Effector CD8-positive, alpha-beta T cell (primary cell): ENCODE measurements around the gene ZSCAN32.

Source experiments
- DNase-seq: peaks from one replicate; lab custom pipeline; 2025; lab: John Stamatoyannopoulos, UW
- total RNA-seq, 4 experiments: gene quantifications; one replicate each; lab custom pipeline; 2026; lab: John Stamatoyannopoulos, UW

The ZSCAN32 gene
- total RNA-seq: 35.1 to 50.5 (median 39.4) reads per million in 4 experiments

GRCh38 chr16:3400779-3401688 is at the start of gene ZSCAN32, which contains the start of gene ZNF174:
Gene ZSCAN32, minus strand, starts transcription at chr16:3401004. Its CDS starts 3,447 bp downstream, at chr16:3397557.
Gene ZNF174, plus strand, starts transcription at chr16:3401215. Its CDS starts 790 bp downstream, at chr16:3402005.
- DNase-seq: peak; percentile 95

DNA sequence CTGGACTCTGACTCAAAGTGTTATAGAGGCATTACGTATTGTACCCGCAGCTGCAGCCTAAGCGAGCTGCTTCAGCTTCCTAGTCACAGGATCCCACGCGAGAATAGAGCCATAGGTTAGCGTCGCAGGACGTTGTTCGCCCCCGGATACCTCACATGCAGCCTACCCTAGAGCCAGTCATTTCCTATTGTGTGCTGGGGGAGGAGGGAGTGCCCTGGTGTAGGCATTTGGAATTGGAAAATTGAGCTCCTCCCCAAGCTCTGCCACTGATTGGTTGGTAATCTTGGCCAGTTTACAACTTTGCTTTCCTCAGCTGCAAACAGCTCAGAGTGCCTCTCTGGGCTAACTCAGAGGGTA is 43.2 kb upstream of the ZSCAN32 start:
- DNase-seq: no peak

GRCh38 chr16:3443108-3444031 is 42.6 kb upstream of the ZSCAN32 start, which contains the start of the genes NAA60 and ZNF597:
Gene NAA60, plus strand, starts transcription at chr16:3443680. Its CDS starts 32,548 bp downstream, at chr16:3476228.
Gene ZNF597, minus strand, starts transcription at chr16:3443504. Its CDS starts 351 bp downstream, at chr16:3443153.
- peak; percentile 71 for DNase-seq

DNA sequence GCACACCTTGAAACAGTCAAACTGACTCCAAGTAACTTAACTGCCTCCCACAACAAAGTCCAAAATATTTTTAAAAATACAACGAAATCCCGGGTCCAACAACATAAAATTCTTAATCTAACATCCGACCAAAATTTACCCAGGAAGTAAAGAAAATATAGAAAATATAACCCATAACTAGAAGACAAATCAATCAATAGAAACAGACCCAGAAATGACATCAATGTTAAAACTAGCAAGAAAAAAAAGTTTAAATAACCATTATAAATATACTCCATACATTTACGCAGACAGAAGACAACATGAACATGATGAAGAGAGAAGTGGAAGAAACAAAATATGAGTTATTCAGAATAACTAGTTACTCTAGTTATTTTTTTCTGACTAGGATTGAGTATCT is 38.8 kb upstream of the ZSCAN32 start:
- no peak for DNase-seq

DNA sequence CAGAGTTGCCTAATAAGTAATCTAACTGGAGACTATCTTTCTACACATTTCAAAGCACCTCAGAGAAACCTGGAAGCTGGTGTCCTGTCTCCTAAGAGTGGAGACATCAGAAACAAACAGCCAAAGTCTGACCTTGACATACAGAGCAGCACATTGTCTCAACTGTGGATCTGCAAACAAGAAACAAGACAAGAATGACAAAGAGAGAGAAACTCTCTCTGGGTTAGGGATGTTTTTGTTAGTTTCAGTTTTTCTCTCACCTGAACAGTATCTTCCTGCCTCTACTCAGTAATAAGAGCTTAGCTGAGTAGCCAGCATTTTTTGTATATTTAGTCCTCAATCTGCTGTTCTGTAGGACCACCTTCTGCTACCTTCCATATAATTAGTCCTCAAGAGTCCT is 33.6 kb upstream of the ZSCAN32 start:
- no peak for DNase-seq

DNA sequence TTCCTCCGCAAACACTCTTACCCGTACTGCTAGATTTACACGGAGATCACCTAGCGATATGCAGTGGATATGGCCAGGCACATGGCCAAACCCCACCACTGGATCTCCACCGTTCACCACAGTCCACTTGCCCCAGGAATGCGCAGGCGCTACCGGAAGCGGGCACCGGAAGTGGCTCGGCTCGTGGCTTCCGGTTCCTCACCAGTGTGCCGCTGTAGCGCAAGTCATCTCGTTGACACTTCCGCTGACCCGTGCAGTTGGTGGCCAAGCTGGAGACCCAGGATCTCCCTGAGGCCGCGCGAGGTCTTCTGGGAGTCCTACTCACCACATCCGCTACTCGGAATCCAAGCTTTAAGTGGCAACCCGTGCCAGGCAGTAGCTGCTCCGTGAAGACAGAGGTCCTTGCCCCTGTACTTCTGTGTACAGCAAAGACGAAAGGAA is 31.0 kb upstream of the ZSCAN32 start:
- DNase-seq: no peak

GRCh38 chr16:3413730-3414379 is 13.1 kb upstream of the ZSCAN32 start:
- no peak for DNase-seq

DNA sequence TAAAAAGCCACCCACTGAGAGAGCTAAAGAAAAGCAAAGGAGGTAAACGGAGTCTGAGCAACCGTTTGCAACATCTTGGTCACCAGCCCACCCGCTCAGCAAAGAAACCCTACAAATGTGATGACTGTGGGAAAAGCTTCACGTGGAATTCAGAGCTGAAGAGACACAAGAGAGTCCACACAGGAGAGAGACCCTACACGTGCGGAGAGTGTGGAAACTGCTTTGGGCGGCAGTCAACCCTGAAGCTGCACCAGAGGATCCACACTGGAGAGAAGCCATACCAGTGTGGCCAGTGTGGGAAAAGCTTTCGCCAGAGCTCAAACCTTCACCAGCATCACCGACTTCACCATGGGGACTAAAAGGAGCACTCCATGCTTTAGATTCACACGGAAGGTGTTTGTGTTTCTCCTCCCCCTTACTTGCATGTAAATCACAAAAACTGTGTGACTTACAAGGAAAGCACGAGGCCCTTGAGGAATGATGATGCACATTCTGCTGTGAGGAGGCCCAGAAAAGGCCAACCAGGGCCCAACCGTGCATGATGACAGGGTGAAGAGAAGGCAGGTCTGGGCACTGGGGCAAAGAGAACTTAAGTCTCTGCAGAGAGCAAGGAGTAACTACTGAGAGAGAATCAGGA is 7.9 kb upstream of the ZSCAN32 start:
- DNase-seq: no peak

DNA sequence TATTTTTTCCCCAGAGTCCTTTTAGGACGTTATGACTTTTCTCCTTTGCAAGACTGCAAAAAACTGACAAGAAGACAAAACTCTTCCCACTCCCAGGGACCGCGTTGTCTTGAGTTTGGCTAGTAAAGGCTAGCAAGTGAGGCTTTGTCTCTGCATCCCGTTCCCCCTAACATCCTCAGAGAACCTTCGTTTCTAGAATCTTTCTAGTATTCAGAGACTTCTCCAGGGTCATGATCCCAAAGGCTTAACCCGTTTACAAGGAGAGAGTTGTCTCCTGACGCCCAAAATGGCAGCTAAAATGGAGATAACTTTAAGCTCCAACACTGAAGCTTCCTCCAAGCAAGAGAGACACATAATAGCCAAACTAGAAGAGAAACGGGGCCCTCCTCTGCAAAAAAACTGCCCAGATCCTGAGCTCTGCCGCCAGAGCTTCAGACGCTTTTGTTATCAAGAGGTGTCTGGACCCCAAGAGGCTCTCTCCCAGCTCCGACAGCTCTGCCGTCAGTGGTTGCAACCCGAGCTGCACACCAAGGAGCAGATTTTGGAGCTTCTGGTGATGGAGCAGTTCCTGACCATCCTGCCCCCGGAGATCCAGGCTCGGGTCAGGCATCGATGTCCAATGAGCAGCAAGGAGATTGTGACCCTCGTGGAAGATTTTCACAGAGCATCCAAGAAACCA is 1.1 kb upstream of the ZSCAN32 start:
- no peak for DNase-seq

GRCh38 chr16:3400446-3400778 is 392 bp downstream of the ZSCAN32 start:
- no peak for DNase-seq

- DNase-seq: no peak
Observed at GRCh38 chr16:3389663-3390338, 11.0 kb downstream of the ZSCAN32 start.

- DNase-seq: no peak
Observed at GRCh38 chr16:3388325-3388724, 12.5 kb downstream of the ZSCAN32 start.

- no peak for DNase-seq
Observed at GRCh38 chr16:3383045-3383448, 17.8 kb downstream of the ZSCAN32 start.

- DNase-seq: no peak
Observed at GRCh38 chr16:3377917-3378316, 22.9 kb downstream of the ZSCAN32 start.

GRCh38 chr16:3375680-3376079 is 25.1 kb downstream of the ZSCAN32 start:
- no peak for DNase-seq

- no peak for DNase-seq
Observed at GRCh38 chr16:3369073-3369472, 31.7 kb downstream of the ZSCAN32 start.

- peak; percentile 77 for DNase-seq
Observed at GRCh38 chr16:3364774-3365427, 35.9 kb downstream of the ZSCAN32 start.

DNA sequence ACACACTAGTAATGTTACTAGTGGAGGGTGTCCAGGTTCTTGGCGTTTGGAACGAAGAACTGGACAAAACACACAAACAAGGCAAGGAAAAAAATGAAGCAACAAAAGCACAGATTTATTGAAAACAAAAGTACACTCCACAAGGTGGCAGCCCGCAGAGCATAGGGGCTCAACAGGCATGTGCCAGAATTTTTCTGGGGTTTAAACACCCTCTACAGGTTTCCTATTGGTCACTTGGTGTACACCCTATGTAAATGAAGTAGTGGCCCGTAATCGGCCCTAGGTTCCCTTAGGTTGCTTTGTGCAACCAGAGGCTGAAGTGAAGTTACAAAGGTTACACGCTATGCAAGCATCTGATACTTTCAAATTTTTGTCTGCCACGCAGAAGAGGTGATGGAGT is 37.0 kb downstream of the ZSCAN32 start:
- no peak for DNase-seq

DNA sequence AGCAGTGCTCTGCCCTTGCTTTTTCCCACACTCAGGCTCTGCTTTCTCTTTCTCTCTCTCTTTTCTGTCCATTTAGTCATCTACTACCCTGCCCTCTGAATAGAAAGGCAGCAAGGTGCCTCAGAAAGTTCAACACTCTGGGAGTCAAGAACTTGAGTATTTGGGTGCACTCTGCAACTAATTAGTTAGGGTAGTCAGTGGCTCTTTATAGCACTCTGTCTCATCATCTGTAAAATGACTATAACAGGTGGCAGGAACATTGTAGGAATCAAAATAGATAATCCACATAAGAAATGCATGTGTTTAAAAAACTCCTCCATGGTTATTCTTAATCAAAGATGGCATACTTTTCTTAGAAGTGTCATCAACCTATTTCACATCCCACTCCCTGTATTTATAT is 37.9 kb downstream of the ZSCAN32 start:
- DNase-seq: no peak

DNA sequence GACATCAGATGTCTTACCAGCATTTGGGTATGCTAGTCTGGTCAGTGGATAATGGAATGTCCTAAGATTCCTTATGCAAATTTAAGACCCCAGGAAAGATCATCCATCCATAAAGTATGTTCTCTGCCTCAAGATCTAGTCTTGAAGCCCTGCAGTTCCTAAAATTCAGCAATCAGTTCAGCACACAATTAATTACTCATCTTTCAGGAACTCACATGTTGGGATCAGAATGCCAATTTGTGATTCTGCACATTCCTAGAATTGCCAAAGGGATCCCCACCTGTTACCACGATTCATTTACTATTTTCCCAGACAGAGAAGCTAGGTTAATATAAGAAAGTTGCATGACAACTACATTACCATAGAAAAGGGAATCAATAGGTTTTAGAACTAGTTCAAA is 41.9 kb downstream of the ZSCAN32 start:
- no peak for DNase-seq
